Parathyroid adenoma (tissue), 2 donors: ENCODE measurements around the gene ABLIM2.

Experiments used
- H2AFZ ChIP-seq: fragments of 300-600 bp; sonication (generic); one replicate; pipeline ENCODE4 v1.7.0; 2017; ENCODE audit warnings: antibody characterized with exemption, mild to moderate bottlenecking
- H3K27ac ChIP-seq: fragments of 300-600 bp; sonication (generic); one replicate; pipeline ENCODE4 v1.7.0; 2017
- H3K27me3 ChIP-seq: fragments of 300-600 bp; sonication (generic); one replicate; pipeline ENCODE4 v1.7.0; 2017; ENCODE audit warnings: low read length; ENCODE audit not compliant: control insufficient read depth, insufficient read depth
- H3K36me3 ChIP-seq: fragments of 300-600 bp; sonication (generic); one replicate; pipeline ENCODE4 v1.7.0; 2017; ENCODE audit warnings: low read length; ENCODE audit not compliant: control insufficient read depth, insufficient read depth
- H3K4me1 ChIP-seq: fragments of 300-600 bp; sonication (generic); one replicate; pipeline ENCODE4 v1.7.0; 2017; ENCODE audit warnings: control low read depth
- H3K4me2 ChIP-seq: fragments of 300-600 bp; sonication (generic); one replicate; pipeline ENCODE4 v1.7.0; 2017; ENCODE audit warnings: low read length
- H3K4me3 ChIP-seq: fragments of 300-600 bp; sonication (generic); one replicate; pipeline ENCODE4 v1.7.0; 2017; ENCODE audit warnings: low read depth, low read length
- H3K79me2 ChIP-seq: fragments of 300-600 bp; sonication (generic); one replicate; pipeline ENCODE4 v1.7.0; 2017; ENCODE audit warnings: control low read depth
- H3K9ac ChIP-seq: fragments of 300-600 bp; sonication (generic); one replicate; pipeline ENCODE4 v1.7.0; 2017; ENCODE audit warnings: mild to moderate bottlenecking
- H3K9me3 ChIP-seq: fragments of 300-600 bp; sonication (generic); one replicate; pipeline ENCODE4 v1.7.0; 2017; ENCODE audit warnings: low read length; ENCODE audit not compliant: control insufficient read depth
- CTCF ChIP-seq: fragments of 300-600 bp; sonication (generic); IDR thresholded peaks from one replicate; pipeline ENCODE4 v1.7.0; 2017; ENCODE audit warnings: antibody characterized with exemption, mild to moderate bottlenecking
- donor health status: primary hyperparathyroidism.

The ABLIM2 gene

GRCh38 chr4:8102076-8102355 is 56.6 kb downstream of the ABLIM2 start:
- H3K79me2 ChIP-seq = no peaks in the 10 kb centered on the region
- H3K27me3 ChIP-seq = no peaks in the 10 kb centered on the region
- TF ChIP-seq CTCF = no peak
- H3K36me3 ChIP-seq = no peaks in the 10 kb centered on the region
- H3K9me3 ChIP-seq = no peaks in the 10 kb centered on the region
- no peak overlapping the region for H3K4me3 ChIP-seq
- no peak overlapping the region for H3K9ac ChIP-seq
- no peak overlapping the region for H3K4me2 ChIP-seq
- no peaks in the 10 kb centered on the region for H3K4me1 ChIP-seq
- H2AFZ ChIP-seq = no peak overlapping the region
- H3K27ac ChIP-seq = no peak overlapping the region

GRCh38 chr4:8101213-8102075 is 57.2 kb downstream of the ABLIM2 start:
- Histone ChIP-seq H2AFZ (no peak overlapping the region), H3K27ac (no peak overlapping the region), H3K9ac (no peak overlapping the region), H3K4me1 (no peaks in the 10 kb centered on the region), H3K4me3 (no peak overlapping the region), H3K4me2 (no peak overlapping the region), H3K27me3 (no peaks in the 10 kb centered on the region), H3K79me2 (no peaks in the 10 kb centered on the region), H3K9me3 (no peaks in the 10 kb centered on the region), H3K36me3 (no peaks in the 10 kb centered on the region)
- no peak for TF ChIP-seq CTCF

GRCh38 chr4:8099981-8100464 is 58.6 kb downstream of the ABLIM2 start:
- H3K27ac ChIP-seq = peak overlapping the region; percentile 29
- no peak overlapping the region for H3K9ac ChIP-seq
- no peak overlapping the region for H2AFZ ChIP-seq
- no peaks in the 10 kb centered on the region for H3K9me3 ChIP-seq
- no peak overlapping the region for H3K4me3 ChIP-seq
- TF ChIP-seq CTCF = no peak
- no peaks in the 10 kb centered on the region for H3K4me1 ChIP-seq
- no peak overlapping the region for H3K4me2 ChIP-seq
- no peaks in the 10 kb centered on the region for H3K27me3 ChIP-seq
- no peaks in the 10 kb centered on the region for H3K36me3 ChIP-seq
- H3K79me2 ChIP-seq = no peaks in the 10 kb centered on the region

GRCh38 chr4:8098506-8098905 is 60.1 kb downstream of the ABLIM2 start:
- Histone ChIP-seq H3K4me1 (no peaks in the 10 kb centered on the region), H3K36me3 (no peaks in the 10 kb centered on the region), H3K9me3 (no peaks in the 10 kb centered on the region), H3K9ac (no peak overlapping the region), H3K4me2 (no peak overlapping the region), H3K79me2 (no peaks in the 10 kb centered on the region), H3K27me3 (no peaks in the 10 kb centered on the region), H3K27ac (no peak overlapping the region), H3K4me3 (no peak overlapping the region), H2AFZ (no peak overlapping the region)
- TF ChIP-seq CTCF = no peak
